T-helper 2 cell treated with Interferon-gamma antibody and Interleukin-4, amounts not matched to agents 100 ng/mL and 5 ng/mL, for 36 hours (primary cell): ENCODE results near the gene SLC12A7. TPM values are rescaled to one million over a fixed set of nuclear protein-coding genes. Genes with fewer than 3 reads are reported as not detected.
"Not testable (repeated sequence)": the region's sequence is repeated elsewhere in the genome, so short reads cannot be mapped to it uniquely, and the experiment has no call there.

ENCODE experiments used
- intact Hi-C: fragments of 100-400 bp; cut with micrococcal nuclease; formaldehyde crosslinking; loops from one replicate; pipeline ENCODE4 v1.15.1; 2023
- total RNA-seq: library from RNA; stranded (reverse); gene quantifications from 2 replicates; pipeline ENCODE4 v1.2.3, GENCODE V29; 2022

The SLC12A7 gene
- total RNA-seq, 1 donor from 2014 or later = 107 TPM

DNA sequence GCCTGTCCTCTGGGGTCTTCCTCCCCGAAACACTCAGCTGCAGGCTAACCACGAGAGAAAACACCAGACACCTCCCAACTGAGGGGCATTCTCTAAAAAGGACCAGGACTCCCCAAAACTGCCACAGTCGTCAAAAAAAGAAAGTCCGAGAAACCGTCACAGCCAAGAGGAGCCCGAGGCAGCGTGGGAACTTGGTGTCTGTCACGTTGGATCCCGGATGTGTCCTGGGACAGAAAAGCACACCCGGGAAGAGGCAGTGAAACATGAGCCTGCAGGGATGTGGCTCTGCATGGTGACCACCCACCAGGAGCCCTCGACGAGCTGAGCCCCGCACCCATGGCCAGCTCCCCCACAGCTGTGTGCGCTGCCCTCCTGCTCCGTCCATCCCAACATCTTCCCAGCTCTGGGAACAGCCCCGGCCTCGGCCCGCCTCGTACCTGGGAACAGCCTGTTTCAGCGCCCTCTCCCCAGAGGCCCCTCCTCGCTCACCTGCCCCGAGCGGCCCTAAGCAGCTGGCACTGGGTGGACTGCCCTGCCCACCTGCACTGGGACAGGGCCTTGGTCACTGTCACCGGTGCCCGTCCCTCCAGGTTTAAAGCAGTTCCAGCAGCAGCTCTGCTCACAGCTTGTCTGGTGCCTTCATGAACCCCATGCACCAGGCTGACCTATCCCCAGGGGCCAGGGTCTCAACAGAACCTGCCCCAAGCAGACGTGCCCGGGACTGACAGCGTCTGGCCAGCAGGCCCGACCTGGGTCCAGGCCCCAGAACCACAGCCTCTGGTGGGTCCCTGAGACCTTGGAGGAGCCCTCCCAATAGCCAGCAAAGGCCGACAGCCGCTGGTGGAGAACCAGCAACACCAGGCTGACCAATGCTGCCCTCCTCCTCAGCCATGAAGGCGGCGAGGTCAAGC is 10.9 kb downstream of the SLC12A7 start:
- intact Hi-C loops = loop anchor here (10.0 kb wide), 2 partner anchors 96 to 244 kb away; partner anchors contain the start of genes CLPTM1L and NKD2

DNA sequence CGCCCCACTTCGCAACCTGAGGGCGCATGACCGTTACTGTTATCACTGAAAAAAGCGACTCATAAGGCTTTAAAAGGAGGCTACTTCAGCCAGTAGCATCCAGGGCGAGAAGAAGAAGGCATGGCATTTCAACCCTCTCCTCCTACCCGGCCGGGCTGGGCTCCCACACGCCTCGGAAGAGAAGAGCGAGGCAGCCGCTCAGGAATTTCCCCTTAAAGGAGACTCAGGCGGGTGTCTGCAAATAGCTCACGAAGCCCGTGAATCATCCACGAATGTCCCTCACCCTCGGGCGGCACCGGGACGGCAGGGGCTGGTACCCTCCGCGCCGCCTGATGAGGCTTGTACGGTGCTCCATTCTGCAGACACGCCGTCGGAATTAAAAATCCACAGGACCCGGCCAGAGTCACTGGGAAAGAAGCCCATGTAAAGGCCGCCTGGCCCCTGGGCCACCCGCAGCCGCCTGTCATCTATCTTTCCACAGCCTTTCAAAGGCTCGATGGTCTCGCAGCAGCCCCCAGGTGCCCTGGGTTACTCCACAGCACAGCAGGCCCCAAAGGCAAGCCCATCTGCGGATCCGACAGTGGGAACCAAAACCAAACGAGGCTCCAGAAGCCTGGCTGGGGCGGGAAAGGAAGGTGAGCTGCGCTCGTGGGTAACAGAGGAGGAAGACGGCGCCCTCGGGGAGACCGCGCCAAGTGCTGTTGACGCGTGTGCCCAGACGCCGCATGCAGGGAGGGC is 11.8 kb downstream of the SLC12A7 start:
- intact Hi-C loops = loop anchor here (10.0 kb wide), 2 partner anchors 95 to 245 kb away; partner anchors contain the start of genes CLPTM1L and NKD2

DNA sequence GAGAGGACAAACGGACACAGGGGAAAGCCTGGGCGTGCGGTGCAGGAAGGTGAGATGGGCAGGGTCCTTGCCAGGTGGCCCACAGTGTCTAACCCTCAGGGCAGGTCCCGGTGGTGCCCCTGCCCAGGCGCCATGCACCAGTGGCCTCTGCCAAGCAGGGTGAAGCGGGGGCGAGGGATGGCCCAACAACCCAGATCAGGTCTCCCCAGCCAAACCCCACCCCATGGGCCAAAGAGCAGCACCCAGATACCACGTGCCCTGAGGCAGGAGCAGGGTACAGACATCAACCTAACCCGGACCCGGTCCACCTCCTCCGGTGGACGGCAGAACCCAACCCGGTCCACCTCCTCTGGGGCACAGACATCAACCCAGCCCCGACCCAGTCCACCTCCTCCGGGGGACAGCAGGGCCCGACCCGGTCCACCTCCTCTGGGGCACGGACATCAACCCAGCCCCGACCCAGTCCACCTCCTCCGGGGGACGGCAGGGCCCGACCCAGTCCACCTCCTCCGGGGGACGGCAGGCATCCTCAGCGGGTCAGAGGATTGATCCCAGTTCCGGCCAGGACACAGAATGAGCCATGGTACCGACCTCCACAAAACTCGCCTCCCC is 12.8 kb downstream of the SLC12A7 start:
- intact Hi-C loops = no loop called here

DNA sequence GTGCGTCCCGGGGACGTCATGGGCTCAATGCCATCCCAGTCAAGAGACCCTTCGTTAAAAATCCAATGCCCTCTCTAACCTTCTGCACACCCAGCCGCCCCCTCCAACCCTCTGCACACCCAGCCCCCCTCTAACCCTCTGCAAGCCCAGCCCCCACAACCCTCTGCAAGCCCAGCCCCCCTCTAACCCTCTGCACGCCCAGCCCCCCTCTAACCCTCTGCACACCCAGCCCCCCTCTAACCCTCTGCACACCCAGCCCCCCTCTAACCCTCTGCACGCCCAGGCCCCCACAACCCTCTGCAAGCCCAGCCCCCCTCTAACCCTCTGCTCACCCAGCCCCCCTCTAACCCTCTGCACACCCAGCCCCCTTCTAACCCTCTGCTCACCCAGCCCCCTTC is 13.9 kb downstream of the SLC12A7 start:
- intact Hi-C loops = not testable (repeated sequence)

DNA sequence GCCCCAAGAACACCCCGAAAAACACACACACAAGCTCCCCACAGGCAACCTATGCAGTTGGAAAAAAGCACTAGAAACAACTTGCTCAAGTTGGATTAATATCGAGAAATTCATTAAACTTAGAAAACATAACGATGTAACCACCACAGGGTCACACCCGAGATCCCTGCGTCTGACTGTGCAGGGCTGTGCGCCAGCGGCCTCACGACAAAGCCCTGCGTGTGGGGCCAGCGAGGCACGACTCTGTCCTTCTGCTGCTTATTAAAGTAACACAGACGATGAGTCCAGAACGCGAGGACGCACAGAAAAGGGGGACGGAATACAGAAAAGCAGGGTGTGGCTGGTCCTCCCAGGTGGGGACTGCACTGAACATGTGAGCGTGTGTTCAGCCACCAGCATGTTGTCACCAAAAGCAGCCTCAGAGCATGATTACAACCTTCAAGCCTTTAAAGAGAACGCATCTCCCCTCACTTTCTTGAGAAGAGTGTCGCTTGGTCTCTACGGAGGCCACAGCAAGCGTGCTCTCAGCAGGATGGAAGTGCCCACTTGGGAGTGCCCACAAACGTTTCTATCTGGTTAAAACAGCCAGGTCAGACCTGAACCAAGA is 14.4 kb downstream of the SLC12A7 start:
- intact Hi-C loops = no loop called here

DNA sequence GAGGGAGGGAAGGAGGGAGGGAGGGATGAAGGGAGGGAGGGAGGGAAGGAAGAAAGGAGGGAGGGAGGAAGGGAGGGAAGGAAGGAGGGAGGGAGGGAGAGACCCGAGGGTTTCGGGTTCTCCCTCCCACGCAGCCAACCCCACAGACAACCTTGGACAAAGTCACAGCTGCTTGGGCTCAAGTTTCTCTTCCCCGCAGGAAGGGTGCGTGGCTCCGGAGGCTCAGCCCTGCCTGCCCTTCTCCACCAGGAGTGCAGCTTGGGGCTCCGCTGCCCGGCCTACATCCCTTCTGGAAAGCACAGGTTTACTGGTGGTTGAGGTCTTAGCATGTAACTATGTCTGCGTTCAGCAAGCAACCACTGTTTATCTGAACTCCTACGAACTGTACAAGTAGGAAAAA is 15.0 kb downstream of the SLC12A7 start:
- intact Hi-C loops = no loop called here

DNA sequence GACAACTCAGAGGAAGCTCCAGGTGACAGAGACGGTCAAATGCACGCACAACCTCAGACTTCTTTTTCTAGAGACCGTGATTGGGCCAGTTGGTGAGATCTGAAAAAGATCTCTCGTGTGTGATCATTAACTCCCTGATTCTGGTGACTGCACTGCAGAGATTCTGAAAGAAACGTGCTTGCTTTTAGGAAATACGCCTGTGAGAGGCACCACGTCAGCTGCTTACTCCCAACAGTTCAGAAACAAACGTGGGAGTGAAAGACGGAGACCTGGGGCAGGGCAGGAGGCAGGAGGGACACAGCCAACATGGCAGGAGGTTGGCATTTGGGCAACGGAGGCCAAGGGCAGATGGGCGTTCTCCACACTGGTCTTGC is 15.9 kb downstream of the SLC12A7 start:
- intact Hi-C loops = no loop called here

DNA sequence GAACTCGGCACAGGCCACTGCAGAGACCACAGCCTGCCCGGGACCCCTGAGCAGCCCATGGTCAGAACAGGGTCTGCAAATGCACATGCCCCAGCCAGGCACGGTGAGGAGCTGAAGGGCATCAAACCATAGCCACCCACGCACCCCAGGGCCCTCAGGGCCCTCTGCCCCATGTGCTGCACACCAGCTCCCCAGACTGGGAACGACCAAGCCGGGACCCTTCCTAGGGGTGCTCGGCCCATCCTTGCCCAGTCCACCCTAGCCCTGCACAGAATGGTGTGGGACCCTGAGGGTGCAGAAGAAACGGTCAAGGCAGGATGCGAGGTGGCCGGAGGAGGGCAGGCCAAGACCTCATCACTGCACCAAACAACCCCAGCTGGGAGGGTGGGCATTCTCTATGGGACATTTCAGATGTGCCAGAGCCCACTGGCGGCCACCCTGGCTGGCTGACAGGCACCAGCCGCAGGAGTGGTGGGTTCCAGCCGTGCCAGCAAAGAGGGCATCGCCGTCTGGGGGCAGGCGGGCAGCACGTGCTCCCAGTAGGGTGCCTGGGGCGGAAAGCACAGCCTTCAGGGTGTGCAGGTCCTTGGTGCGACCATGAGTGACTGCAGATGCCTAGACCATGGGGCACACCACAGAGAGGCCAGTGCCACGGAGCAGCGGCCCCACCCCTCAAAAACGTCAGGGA is 16.4 kb downstream of the SLC12A7 start:
- intact Hi-C loops = no loop called here

DNA sequence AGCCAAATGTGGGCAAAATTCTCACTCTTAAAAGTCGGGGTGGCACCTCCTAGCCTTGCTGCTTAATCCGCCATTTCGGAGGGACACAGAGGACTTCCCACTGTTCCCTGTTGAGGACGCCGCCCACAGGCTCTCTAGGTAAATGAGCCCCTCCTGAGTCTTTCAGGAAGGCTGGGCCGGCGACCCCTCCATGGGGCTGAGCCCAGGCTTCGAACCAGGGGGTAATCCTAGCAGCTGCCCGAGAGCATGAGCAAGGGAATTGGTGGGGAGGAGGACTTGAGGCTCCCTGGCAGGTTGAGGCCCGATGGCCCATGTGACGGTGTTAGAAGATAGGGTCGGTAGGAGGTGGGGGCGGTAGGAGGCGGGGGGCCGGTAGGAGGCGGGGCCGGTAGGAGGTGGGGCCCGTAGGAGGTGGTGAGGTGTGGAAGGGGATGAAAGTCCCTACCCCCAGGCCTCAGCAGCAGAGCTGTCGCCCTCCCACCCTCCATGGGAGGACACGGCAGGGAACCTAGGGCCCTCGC is 17.1 kb downstream of the SLC12A7 start:
- intact Hi-C loops = no loop called here

DNA sequence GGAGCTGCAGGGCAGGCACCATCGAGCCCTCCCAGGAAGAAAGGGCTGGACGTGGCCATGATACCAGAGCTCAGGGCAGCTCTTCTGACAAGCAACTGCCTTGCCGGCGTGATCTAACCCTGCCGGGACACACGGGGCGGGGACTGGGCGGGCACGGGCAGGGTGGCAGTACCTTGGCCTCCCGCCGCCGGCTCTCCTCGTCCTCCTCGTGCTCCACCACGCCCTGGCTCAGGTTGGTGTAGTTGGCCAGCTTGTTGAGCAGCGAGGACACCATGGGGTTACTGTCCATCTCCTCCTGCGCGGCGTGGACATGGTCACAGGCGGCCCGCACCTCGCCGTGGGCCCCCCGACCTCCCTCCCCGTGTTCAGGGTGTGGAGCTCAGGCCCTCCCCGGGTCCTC is 18.5 kb downstream of the SLC12A7 start:
- intact Hi-C loops = no loop called here

DNA sequence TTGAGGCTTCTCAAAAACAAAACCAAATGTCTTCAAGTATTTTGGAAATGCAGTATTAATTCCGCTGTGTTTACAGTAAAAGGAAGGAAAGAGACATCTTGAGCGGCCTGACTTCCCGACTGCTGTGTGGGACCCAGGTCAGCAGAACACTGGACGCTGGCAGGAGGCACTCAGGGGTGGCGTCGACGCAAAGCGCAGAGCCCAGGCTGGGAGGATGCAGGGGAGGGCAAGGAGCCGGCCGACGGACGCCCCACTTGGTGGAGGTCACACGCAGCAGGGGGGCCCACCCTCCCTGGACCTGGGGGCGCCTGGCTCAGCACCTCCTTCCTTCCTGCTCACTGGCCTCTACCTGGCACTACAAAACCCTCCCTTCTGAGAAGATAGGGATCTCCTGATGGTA is 19.7 kb downstream of the SLC12A7 start:
- intact Hi-C loops = no loop called here

DNA sequence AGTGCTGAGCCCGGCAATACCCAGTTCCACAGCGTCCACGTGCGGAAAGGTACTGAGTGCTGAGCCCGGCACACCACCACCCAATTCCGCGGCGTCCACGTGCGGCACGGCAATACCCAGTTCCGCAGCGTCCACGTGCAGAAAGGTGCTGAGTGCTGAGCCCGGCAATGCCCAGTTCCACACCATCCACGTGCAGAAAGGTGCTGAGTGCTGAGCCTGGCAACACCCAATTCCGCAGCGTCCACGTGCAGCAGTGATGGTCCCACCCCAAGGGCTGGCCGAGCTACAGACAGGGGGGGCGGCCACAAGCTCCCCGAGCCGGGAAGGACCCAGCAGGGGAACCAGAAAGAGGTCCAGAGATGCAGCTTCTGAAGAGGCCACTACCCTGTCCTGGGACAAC is 20.2 kb downstream of the SLC12A7 start:
- intact Hi-C loops = no loop called here

DNA sequence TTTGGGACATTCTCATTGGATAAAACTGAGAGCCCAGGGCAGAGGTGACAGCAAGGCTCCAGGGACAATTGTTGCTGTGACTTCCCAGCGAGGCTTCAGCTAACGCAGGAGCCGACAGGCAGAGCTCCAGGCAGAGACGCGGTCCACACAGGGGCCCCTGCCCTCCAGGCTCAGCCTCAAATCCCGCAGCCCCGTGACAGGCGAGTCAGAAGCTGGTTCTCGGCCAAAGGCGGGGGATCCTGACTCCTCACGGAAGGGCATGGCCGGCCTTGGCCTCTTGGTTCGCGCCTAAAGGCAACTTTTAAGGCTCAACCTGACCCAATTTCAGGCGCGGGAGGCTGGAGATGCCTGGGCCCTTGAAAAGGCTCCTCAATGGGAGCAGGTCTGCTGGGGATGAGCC is 21.3 kb downstream of the SLC12A7 start:
- intact Hi-C loops = no loop called here

DNA sequence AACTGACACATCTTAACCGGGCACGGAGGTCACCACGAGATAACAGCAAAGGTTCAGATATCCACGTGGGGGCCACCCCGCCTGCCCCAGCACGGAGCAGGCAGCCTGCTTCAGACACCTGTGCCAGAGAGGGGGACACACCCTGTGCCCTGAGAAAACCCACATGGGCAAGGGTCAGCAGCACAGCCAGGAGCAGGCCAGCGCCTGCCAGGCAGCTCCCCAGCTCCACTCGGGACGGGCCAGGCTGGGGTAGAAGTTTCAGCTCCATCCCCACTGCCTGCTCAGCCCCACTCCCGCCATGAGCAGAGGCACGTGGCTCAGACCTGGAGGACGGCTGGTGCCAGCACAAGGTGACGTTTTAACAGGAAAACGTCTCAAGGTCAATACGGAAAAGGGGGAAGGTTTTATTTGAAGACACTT is 22.2 kb downstream of the SLC12A7 start:
- intact Hi-C loops = no loop called here

DNA sequence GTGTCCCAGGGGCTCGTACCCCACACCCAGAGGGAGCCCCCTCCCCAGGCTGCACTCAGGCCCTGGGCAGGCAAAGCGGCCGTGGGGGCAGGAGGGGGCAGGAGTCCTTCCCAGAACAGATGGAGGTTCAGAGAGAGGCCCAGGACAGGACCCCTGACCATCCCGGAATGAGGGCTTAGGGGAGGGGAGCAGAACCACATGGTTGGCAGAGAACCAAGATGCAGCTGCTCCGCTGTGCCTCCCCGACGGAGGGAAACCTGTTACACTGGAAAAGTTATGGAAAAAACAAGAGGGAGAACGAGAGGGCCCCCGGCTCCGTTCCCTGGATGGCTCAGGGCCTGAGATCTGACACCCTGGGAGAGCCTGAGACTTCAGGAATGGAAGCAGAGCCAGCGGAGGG is 22.7 kb downstream of the SLC12A7 start:
- intact Hi-C loops = no loop called here

DNA sequence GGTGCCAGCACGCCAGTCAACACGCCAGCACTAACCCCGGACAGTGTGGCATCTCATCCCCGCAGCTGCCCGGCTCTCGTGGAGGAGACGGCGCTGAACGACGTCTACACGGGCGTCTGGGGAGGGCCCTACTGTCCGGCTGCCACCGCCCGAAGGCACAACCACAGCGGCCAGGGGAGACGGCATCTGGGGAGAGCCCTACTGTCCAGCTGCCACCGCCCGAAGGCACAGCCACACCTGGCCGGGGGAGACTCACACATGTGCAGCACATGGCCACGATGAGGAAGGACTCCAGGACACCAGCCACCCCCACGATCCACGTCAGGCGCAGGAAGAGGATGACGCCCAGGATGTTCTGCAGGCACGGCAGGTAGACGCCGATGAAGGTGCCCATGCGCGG is 23.1 kb downstream of the SLC12A7 start:
- intact Hi-C loops = no loop called here

DNA sequence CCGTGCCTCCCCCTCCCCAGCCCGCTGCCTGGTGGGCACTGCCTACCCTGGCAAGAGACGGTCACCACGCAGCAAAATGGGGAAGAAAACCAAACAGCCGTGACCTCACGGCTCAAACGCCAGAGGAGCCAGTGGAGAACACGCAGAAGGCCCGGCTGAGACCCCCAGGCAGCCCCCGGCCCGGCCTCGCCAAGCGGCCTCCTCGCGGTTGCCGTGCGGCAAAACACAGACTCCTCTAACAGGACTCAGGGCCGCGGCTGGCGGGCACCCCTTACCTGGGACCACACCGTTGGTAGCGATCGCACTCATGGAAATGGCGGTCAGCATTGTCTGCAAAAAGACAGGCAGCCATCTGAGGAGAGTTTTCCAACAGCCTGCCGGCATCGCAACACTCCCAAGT is 23.8 kb downstream of the SLC12A7 start:
- intact Hi-C loops = no loop called here

DNA sequence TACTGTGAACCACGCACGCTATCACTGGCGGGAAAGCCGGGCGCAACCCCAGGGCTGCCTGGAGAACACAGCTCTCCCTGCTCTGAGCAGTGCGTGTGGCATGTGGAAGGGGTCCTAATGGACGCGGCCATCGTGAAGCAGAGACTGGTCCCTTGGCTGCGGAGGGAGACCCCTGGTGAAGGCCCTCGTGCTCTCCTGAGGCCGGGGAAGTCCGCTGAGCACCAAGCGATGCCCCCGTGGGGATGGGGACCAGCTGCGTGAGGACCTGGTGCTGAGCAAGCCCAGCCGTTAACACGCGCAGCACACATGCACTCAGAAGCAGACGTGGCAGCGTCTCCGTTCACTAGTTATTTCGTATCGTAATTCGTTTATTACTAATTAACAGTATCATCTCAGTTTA is 24.4 kb downstream of the SLC12A7 start:
- intact Hi-C loops = no loop called here

DNA sequence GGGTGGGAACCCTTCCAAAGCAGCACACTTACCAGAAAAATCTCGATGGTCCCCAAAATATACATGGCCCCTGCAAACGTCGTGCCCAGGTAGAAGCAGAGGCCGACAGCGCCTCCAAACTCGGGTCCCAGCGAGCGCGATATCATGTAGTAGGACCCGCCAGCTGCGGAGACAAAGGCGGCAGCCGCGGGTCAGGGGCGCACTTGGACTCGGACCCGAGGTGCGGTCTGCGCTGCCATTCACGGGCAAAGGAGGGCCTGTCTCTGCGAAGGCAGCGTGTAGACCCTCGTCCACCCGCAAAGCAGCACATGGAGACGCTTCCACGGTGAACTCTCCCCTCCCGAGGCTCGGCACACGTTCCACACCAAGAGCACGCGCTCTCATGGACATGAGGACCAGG is 25.0 kb downstream of the SLC12A7 start:
- intact Hi-C loops = no loop called here

DNA sequence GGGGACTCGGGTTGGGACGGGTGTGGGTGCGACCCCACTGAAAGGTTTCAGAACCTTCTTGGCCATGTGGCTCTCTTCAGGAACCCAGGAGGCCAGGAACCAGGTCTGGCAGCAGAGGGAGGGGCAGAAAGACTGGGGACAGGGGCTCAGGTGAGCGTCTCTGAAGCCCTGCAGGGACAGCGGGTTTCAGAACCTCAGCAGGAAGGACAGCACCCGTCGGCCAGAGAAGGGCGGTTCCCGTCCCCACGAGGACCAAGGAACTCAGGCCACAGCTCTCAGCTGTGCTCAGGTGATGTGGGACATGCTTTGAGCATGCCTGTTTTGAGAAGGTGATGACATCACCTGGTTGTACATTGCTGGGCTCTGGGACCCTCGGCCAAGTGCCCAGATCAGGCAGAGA is 25.7 kb downstream of the SLC12A7 start:
- intact Hi-C loops = no loop called here

DNA sequence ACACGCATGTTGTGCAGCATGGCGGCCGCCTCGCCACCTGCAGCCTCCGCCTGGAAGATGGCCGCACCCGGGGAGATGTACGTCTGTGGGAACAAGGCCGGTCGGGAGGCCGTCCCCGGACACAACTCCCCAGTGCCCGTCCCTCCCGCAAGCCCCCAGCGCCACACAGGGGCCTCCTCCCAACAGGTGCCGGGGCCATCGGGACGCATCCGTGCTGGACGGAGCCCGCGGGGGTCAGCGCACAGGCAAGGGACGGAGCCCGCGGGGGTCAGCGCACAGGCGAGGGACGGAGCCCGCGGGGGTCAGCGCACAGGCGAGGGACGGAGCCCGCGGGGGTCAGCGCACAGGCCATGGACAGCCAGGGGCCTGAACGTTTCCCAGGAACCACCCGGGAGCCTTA is 26.5 kb downstream of the SLC12A7 start:
- intact Hi-C loops = no loop called here
